Trophoblast cell (in vitro differentiated cells and primary cell): ENCODE results near the gene OR52E4.
A peak's percentile ranks its signal among the peaks of the same experiment; 100 is the strongest.

Source experiments
- DNase-seq, 2 donors: peaks; one replicate each; pipeline ENCODE4 v3.0.0-alpha.2; 2016
- H2AFZ ChIP-seq: 2 replicates; pipeline ENCODE4 v1.6.1; 2013; ENCODE audit warnings: low read length, moderate library complexity, mild to moderate bottlenecking; ENCODE audit not compliant: insufficient read depth, poor library complexity
- H2AK5ac ChIP-seq: 2 replicates; pipeline ENCODE4 v1.6.1; 2013; ENCODE audit warnings: mild to moderate bottlenecking, low read length
- H2BK120ac ChIP-seq: 2 replicates; pipeline ENCODE4 v1.6.1; 2013; ENCODE audit warnings: low read length, mild to moderate bottlenecking, moderate library complexity; ENCODE audit not compliant: insufficient read depth, poor library complexity
- H2BK12ac ChIP-seq: 2 replicates; pipeline ENCODE4 v1.6.1; 2013; ENCODE audit warnings: mild to moderate bottlenecking, low read length, moderate library complexity
- H2BK5ac ChIP-seq: 2 replicates; pipeline ENCODE4 v1.6.1; 2013; ENCODE audit warnings: low read length, low read depth, moderate library complexity, mild to moderate bottlenecking; ENCODE audit not compliant: poor library complexity
- H3K14ac ChIP-seq: 2 replicates; pipeline ENCODE4 v1.6.1; 2013; ENCODE audit warnings: mild to moderate bottlenecking, low read length
- H3K18ac ChIP-seq: 2 replicates; pipeline ENCODE4 v1.6.1; 2013; ENCODE audit warnings: mild to moderate bottlenecking, low read length
- H3K23ac ChIP-seq: 2 replicates; pipeline ENCODE4 v1.6.1; 2013; ENCODE audit warnings: low read length
- H3K27ac ChIP-seq: 2 replicates; pipeline ENCODE4 v1.5.1; 2013; ENCODE audit warnings: low read depth, mild to moderate bottlenecking, inconsistent platforms, low read length, moderate library complexity
- H3K27me3 ChIP-seq: 2 replicates; pipeline ENCODE4 v1.6.1; 2013; ENCODE audit warnings: inconsistent platforms, mild to moderate bottlenecking, low read length, moderate library complexity; ENCODE audit not compliant: insufficient read depth
- H3K36me3 ChIP-seq, 2 experiments: 1 replicate in 1 of 2; 2 replicates in 1 of 2; pipeline ENCODE4 v1.6.1; 2013; ENCODE audit warnings: low read length in 2 of 2, mild to moderate bottlenecking in 2 of 2, moderate library complexity in 1 of 2; ENCODE audit not compliant: insufficient read depth in 2 of 2, control insufficient read depth in 1 of 2
- H3K4ac ChIP-seq: 2 replicates; pipeline ENCODE4 v1.6.1; 2013; ENCODE audit warnings: low read depth, mild to moderate bottlenecking, low read length, moderate library complexity
- H3K4me1 ChIP-seq, 2 experiments: 1 replicate in 1 of 2; 2 replicates in 1 of 2; pipeline ENCODE4 v1.6.1; 2013; ENCODE audit warnings: low read length in 2 of 2, mild to moderate bottlenecking in 2 of 2, moderate library complexity in 1 of 2; ENCODE audit not compliant: insufficient read depth in 2 of 2, control insufficient read depth in 1 of 2
- H3K4me2 ChIP-seq: 2 replicates; pipeline ENCODE4 v1.6.1; 2013; ENCODE audit warnings: inconsistent platforms, mild to moderate bottlenecking, low read length, moderate library complexity
- H3K4me3 ChIP-seq: 2 replicates; pipeline ENCODE4 v1.5.1; 2013; ENCODE audit warnings: mild to moderate bottlenecking, low read depth, low read length, inconsistent platforms
- H3K79me1 ChIP-seq: one replicate; pipeline ENCODE4 v1.6.1; 2013; ENCODE audit warnings: low read length
- H3K79me2 ChIP-seq: 2 replicates; pipeline ENCODE4 v1.6.1; 2013; ENCODE audit warnings: low read length, mild to moderate bottlenecking; ENCODE audit not compliant: control insufficient read depth, insufficient read depth, poor library complexity
- H3K9ac ChIP-seq: 2 replicates; pipeline ENCODE4 v1.6.1; 2013; ENCODE audit warnings: mild to moderate bottlenecking, low read length
- H3K9me3 ChIP-seq: 2 replicates; pipeline ENCODE4 v1.6.1; 2013; ENCODE audit warnings: low read depth, mild to moderate bottlenecking, control low read depth, inconsistent platforms, low read length; ENCODE audit not compliant: insufficient read depth
- H4K12ac ChIP-seq: 2 replicates; pipeline ENCODE4 v1.6.1; 2013; ENCODE audit warnings: low read depth, mild to moderate bottlenecking, low read length, moderate library complexity
- H4K8ac ChIP-seq: 2 replicates; pipeline ENCODE4 v1.6.1; 2013; ENCODE audit warnings: low read depth, mild to moderate bottlenecking, low read length, moderate library complexity
- H4K91ac ChIP-seq: one replicate; pipeline ENCODE4 v1.6.1; 2013; ENCODE audit warnings: low read depth, mild to moderate bottlenecking, low read length, moderate library complexity
- WGBS: extraction: QIAGEN DNeasy Blood & Tissue Kit; methylation state at CpG from one replicate; pipeline ENCODE4 v1.1.7; 2013; ENCODE audit warnings: missing lambda C conversion rate; ENCODE audit not compliant: insufficient read length, insufficient coverage; ENCODE audit errors: extremely low coverage; 5-methylcytosine and 5-hydroxymethylcytosine counted together

Gene OR52E4

DNA sequence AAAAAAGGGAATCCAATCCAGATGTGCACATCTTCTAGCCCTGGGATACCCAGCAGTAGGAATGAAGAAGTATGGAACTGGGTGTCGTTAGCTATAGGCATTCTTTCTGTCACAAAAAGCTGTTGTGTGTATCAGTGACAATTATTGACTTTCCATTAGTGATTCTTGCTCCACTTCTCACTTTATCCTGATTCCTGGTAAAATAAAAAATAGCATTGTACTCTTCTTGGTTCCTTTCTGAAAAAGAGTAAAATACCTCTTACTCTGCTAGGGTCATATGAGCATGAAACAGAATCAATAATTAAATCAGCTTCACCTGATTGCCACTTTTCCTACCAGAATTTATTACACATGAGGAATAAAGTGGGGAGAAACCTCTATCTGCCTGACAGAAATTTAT, 38.6 kb upstream of the OR52E4 start, which contains the start of gene OR52E6:
OR52E6 (minus strand) TSS at position 101 of the 400 bp plus-strand sequence; CDS start at position 101, 0 bp downstream.
- no peak within 1 kb of the TSS for H3K14ac ChIP-seq
- no peak within 1 kb of the TSS for H2AFZ ChIP-seq
- no peak within 1 kb of the TSS for H4K8ac ChIP-seq
- H3K18ac ChIP-seq = no peak within 1 kb of the TSS
- peak within 1 kb of the TSS; percentile 40 for H3K9ac ChIP-seq
- H3K79me2 ChIP-seq = no peaks in the 10 kb centered on the region
- H2BK12ac ChIP-seq = no peak within 1 kb of the TSS
- no peak within 1 kb of the TSS for H4K12ac ChIP-seq
- no peak within 1 kb of the TSS for H3K23ac ChIP-seq
- H2BK5ac ChIP-seq = no peak within 1 kb of the TSS
- H3K79me1 ChIP-seq = no peaks in the 10 kb centered on the region
- H3K4ac ChIP-seq = no peak within 1 kb of the TSS
- H3K27ac ChIP-seq = no peak within 1 kb of the TSS
- H3K9me3 ChIP-seq = no peaks in the 10 kb centered on the region
- no peaks in the 10 kb centered on the region for H3K36me3 ChIP-seq
- no peak within 1 kb of the TSS for H3K4me3 ChIP-seq
- H4K91ac ChIP-seq = no peak within 1 kb of the TSS
- WGBS = no CpG with 5 or more reads among the region's 1 CpG
- no peaks in the 10 kb centered on the region for H3K27me3 ChIP-seq
- no peak for DNase-seq
- H3K4me2 ChIP-seq = no peak within 1 kb of the TSS
- no peak within 1 kb of the TSS for H2AK5ac ChIP-seq
- H3K4me1 ChIP-seq = no peaks in the 10 kb centered on the region
- no peak within 1 kb of the TSS for H2BK120ac ChIP-seq

DNA sequence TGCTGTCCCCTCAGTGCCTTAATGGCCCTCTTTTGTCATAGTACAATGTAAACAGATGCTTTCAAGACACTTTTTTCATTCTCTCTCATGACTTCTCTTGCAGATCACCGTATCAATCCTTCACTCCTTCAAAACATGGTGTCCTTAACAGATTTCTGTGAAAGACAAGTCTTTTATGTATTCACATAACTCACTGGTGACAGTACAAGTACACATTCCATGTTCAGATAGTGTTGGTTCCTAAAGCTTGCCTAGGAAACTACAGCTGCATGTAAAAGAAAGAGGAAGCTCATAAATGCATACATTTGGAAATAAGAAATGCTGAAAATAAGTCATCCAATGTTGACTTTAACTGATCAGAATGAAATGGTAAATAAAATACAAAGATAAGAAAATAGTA, 33.7 kb upstream of the OR52E4 start:
- no peak overlapping the region for H3K18ac ChIP-seq
- no peak overlapping the region for H3K23ac ChIP-seq
- no peak overlapping the region for H2BK120ac ChIP-seq
- no peak overlapping the region for H4K91ac ChIP-seq
- WGBS = no CpG with 5 or more reads among the region's 1 CpG
- H3K27me3 ChIP-seq = no peaks in the 10 kb centered on the region
- DNase-seq = no peak
- H3K4me3 ChIP-seq = no peak overlapping the region
- no peaks in the 10 kb centered on the region for H3K36me3 ChIP-seq
- no peaks in the 10 kb centered on the region for H3K4me1 ChIP-seq
- no peaks in the 10 kb centered on the region for H3K79me1 ChIP-seq
- H3K9me3 ChIP-seq = no peaks in the 10 kb centered on the region
- H2BK5ac ChIP-seq = no peak overlapping the region
- H3K27ac ChIP-seq = no peak overlapping the region
- no peak overlapping the region for H3K4me2 ChIP-seq
- no peak overlapping the region for H3K14ac ChIP-seq
- H2AK5ac ChIP-seq = no peak overlapping the region
- H3K79me2 ChIP-seq = no peaks in the 10 kb centered on the region
- H2BK12ac ChIP-seq = no peak overlapping the region
- H4K12ac ChIP-seq = no peak overlapping the region
- no peak overlapping the region for H3K9ac ChIP-seq
- no peak overlapping the region for H4K8ac ChIP-seq
- H2AFZ ChIP-seq = no peak overlapping the region
- no peak overlapping the region for H3K4ac ChIP-seq

DNA sequence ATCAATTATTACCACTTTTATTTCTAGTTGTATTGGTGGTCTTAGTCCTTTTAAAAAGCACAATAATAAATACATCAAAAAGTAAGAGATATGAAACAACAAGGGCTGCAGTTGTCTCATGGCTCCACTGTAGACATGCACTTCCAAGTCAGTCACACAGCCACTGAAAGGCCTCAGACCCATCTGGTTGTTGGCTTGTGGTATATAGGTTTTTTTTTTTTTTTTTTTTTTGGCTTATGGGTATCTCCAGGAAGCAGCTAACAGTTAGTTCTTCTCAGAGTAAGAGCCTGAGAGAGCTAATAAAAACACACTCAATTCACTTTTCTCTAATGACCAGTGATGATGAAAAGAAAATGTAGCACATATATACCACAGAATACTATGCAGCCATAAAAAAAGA, 32.7 kb upstream of the OR52E4 start:
- H3K9ac ChIP-seq = no peak overlapping the region
- H4K8ac ChIP-seq = no peak overlapping the region
- no peaks in the 10 kb centered on the region for H3K27me3 ChIP-seq
- H3K79me2 ChIP-seq = no peaks in the 10 kb centered on the region
- no peak overlapping the region for H2BK120ac ChIP-seq
- no peak overlapping the region for H2AFZ ChIP-seq
- H3K36me3 ChIP-seq = no peaks in the 10 kb centered on the region
- H3K9me3 ChIP-seq = no peaks in the 10 kb centered on the region
- H2BK5ac ChIP-seq = no peak overlapping the region
- no peak overlapping the region for H3K23ac ChIP-seq
- H3K79me1 ChIP-seq = no peaks in the 10 kb centered on the region
- no peak for DNase-seq
- no peak overlapping the region for H4K12ac ChIP-seq
- no peak overlapping the region for H3K14ac ChIP-seq
- no peaks in the 10 kb centered on the region for H3K4me1 ChIP-seq
- no peak overlapping the region for H3K4me3 ChIP-seq
- H3K27ac ChIP-seq = no peak overlapping the region
- H3K18ac ChIP-seq = no peak overlapping the region
- H2AK5ac ChIP-seq = no peak overlapping the region
- H4K91ac ChIP-seq = no peak overlapping the region
- H2BK12ac ChIP-seq = no peak overlapping the region
- H3K4ac ChIP-seq = no peak overlapping the region
- H3K4me2 ChIP-seq = no peak overlapping the region

DNA sequence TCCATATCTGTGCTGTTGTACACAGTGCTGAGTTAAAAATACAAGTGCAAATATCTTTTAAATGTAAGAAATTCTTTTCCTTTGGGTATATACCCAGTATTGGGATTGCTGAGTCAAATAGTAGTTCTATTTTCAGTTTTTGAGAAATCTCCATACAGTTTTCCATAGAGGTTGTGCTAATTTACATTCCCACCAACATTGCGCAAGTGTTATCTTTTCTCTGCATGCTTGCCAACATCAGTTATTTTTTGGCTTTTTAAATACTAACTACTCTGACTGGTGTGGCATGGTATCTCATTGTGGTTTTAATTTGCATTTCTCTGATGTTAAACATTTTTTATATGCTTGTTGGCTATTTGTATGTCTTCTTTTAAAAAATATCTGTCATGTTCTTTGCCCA, 29.4 kb upstream of the OR52E4 start:
- Histone ChIP-seq H2BK5ac (no peak overlapping the region), H3K9ac (no peak overlapping the region), H3K18ac (no peak overlapping the region), H3K79me2 (no peaks in the 10 kb centered on the region), H3K27ac (no peak overlapping the region), H3K79me1 (no peaks in the 10 kb centered on the region), H3K9me3 (no peaks in the 10 kb centered on the region), H3K36me3 (no peaks in the 10 kb centered on the region), H2BK12ac (no peak overlapping the region), H2BK120ac (no peak overlapping the region), H4K8ac (no peak overlapping the region), H2AFZ (no peak overlapping the region), H2AK5ac (no peak overlapping the region), H4K91ac (no peak overlapping the region), H3K4me2 (no peak overlapping the region), H3K14ac (no peak overlapping the region), H4K12ac (no peak overlapping the region), H3K4me1 (no peaks in the 10 kb centered on the region), H3K4me3 (no peak overlapping the region), H3K27me3 (no peaks in the 10 kb centered on the region), H3K23ac (no peak overlapping the region), H3K4ac (no peak overlapping the region)
- WGBS = no CpG with 5 or more reads among the region's 1 CpG
- no peak for DNase-seq
